Vagina (tissue), 2 donors: ENCODE measurements around the gene MAP3K7. TPM values are rescaled to one million over a fixed set of nuclear protein-coding genes. Genes with fewer than 3 reads are reported as not detected.

Experiments used
- DNase-seq, 2 donors: peaks; one replicate each; pipeline ENCODE4 v3.0.0-alpha.2; 2017; ENCODE audit errors: extremely low spot score in 2 of 2
- H3K27ac ChIP-seq: fragments of 200-600 bp; sonication (generic); one replicate; pipeline ENCODE4 v1.5.1; 2019
- H3K27me3 ChIP-seq: fragments of 200-600 bp; sonication (generic); one replicate; pipeline ENCODE4 v1.5.1; 2019
- H3K36me3 ChIP-seq, 2 donors: fragments of 200-600 bp; sonication (generic); one replicate each; pipeline ENCODE4 v1.5.1; 2017 to 2019
- H3K4me1 ChIP-seq: fragments of 200-600 bp; sonication (generic); one replicate; pipeline ENCODE4 v1.5.1; 2019
- H3K4me3 ChIP-seq, 2 donors: fragments of 200-600 bp; sonication (generic); 1 replicate in 1 of 2; 2 replicates in 1 of 2; pipeline ENCODE4 v1.5.1; 2016 to 2019
- H3K9me3 ChIP-seq: fragments of 200-600 bp; sonication (generic); one replicate; pipeline ENCODE4 v1.5.1; 2019
- CTCF ChIP-seq, 3 experiments: fragments of 450-650 bp in 2 of 3; fragments of 200-600 bp in 1 of 3; sonication (generic) in 1 of 3; IDR thresholded peaks; one replicate each; pipeline ENCODE4 v1.5.1; 2017 to 2019; ENCODE audit warnings: antibody characterized with exemption in 3 of 3, mild to moderate bottlenecking in 2 of 3, moderate library complexity in 2 of 3
- POLR2A ChIP-seq, 2 donors: fragments of 450-650 bp; IDR thresholded peaks; one replicate each; pipeline ENCODE4 v1.6.1; 2017; ENCODE audit warnings: antibody characterized with exemption in 2 of 2, mild to moderate bottlenecking in 2 of 2, moderate library complexity in 2 of 2
- POLR2AphosphoS5 ChIP-seq, 2 donors: sonication (generic); formaldehyde crosslinking; IDR thresholded peaks; one replicate each; pipeline ENCODE4 v1.9.0; 2017; ENCODE audit warnings: antibody characterized with exemption in 2 of 2, mild to moderate bottlenecking in 2 of 2, low read depth in 1 of 2; ENCODE audit not compliant: insufficient read depth in 1 of 2
- intact Hi-C: fragments of 100-400 bp; cut with DNase I; formaldehyde crosslinking; loops from one replicate; pipeline ENCODE4 v1.15.1; 2023
- total RNA-seq: library from RNA; depleted of rRNA; stranded (reverse); fragments of >200 nt; gene quantifications from one replicate; pipeline ENCODE4 v1.2.3, GENCODE V29; 2016

Gene MAP3K7
- total RNA-seq, 1 donor from 2014 or later, result 27.0 TPM

GRCh38 chr6:90468859-90469258 lies 118.0 kb downstream of the MAP3K7 start:
- Histone ChIP-seq H3K4me3 (no peak overlapping the region), H3K36me3 (no peaks in the 10 kb centered on the region), H3K9me3 (no peaks in the 10 kb centered on the region), H3K27me3 (no peaks in the 10 kb centered on the region), H3K27ac (no peak overlapping the region), H3K4me1 (no peaks in the 10 kb centered on the region)
- intact Hi-C loops, result no loop called here
- no peak for TF ChIP-seq CTCF (IDR thresholded peaks at IDR 0.05)
- no peak for TF ChIP-seq POLR2AphosphoS5 (IDR thresholded peaks at IDR 0.05; ENCODE audit: insufficient read depth in 1 of 2, low read depth in 1 of 2)
- no peak for DNase-seq

- Histone ChIP-seq H3K36me3 (no peaks in the 10 kb centered on the region), H3K27me3 (no peaks in the 10 kb centered on the region), H3K9me3 (no peaks in the 10 kb centered on the region), H3K27ac (no peak overlapping the region), H3K4me3 (no peak overlapping the region), H3K4me1 (no peaks in the 10 kb centered on the region)
- intact Hi-C loops, result no loop called here
- TF ChIP-seq POLR2AphosphoS5 (IDR thresholded peaks at IDR 0.05; ENCODE audit: insufficient read depth in 1 of 2, low read depth in 1 of 2), result no peak
- no peak for TF ChIP-seq POLR2A (IDR thresholded peaks at IDR 0.05)
- TF ChIP-seq CTCF (IDR thresholded peaks at IDR 0.05), result no peak
- no peak for DNase-seq
Observed at GRCh38 chr6:90468080-90468479, 118.8 kb downstream of the MAP3K7 start.

- Histone ChIP-seq H3K4me1 (no peaks in the 10 kb centered on the region), H3K9me3 (no peaks in the 10 kb centered on the region), H3K36me3 (no peaks in the 10 kb centered on the region), H3K27ac (no peak overlapping the region), H3K27me3 (no peaks in the 10 kb centered on the region), H3K4me3 (no peak overlapping the region)
- no peak for DNase-seq
- TF ChIP-seq CTCF (IDR thresholded peaks at IDR 0.05) (no peak), POLR2AphosphoS5 (IDR thresholded peaks at IDR 0.05; ENCODE audit: insufficient read depth in 1 of 2, low read depth in 1 of 2) (no peak), POLR2A (IDR thresholded peaks at IDR 0.05) (no peak)
- intact Hi-C loops, result no loop called here
Observed at GRCh38 chr6:90467546-90467945, 119.3 kb downstream of the MAP3K7 start.

GRCh38 chr6:90466154-90466940 lies 120.5 kb downstream of the MAP3K7 start:
- Histone ChIP-seq H3K4me1 (no peaks in the 10 kb centered on the region), H3K27ac (no peak overlapping the region), H3K9me3 (no peaks in the 10 kb centered on the region), H3K4me3 (no peak overlapping the region), H3K27me3 (no peaks in the 10 kb centered on the region), H3K36me3 (no peaks in the 10 kb centered on the region)
- TF ChIP-seq CTCF (IDR thresholded peaks at IDR 0.05) (no peak), POLR2A (IDR thresholded peaks at IDR 0.05) (no peak), POLR2AphosphoS5 (IDR thresholded peaks at IDR 0.05; ENCODE audit: insufficient read depth in 1 of 2, low read depth in 1 of 2) (no peak)
- intact Hi-C loops, result no loop called here
- DNase-seq, result no peak

- Histone ChIP-seq H3K4me1 (no peaks in the 10 kb centered on the region), H3K9me3 (no peaks in the 10 kb centered on the region), H3K36me3 (no peaks in the 10 kb centered on the region), H3K27me3 (no peaks in the 10 kb centered on the region), H3K27ac (no peak overlapping the region), H3K4me3 (no peak overlapping the region)
- TF ChIP-seq CTCF (IDR thresholded peaks at IDR 0.05) (no peak), POLR2AphosphoS5 (IDR thresholded peaks at IDR 0.05; ENCODE audit: insufficient read depth in 1 of 2, low read depth in 1 of 2) (no peak), POLR2A (IDR thresholded peaks at IDR 0.05) (no peak)
- intact Hi-C loops, result no loop called here
- no peak for DNase-seq
Observed at GRCh38 chr6:90465686-90466085, 121.2 kb downstream of the MAP3K7 start.
